Ishikawa (cell line): ENCODE results near the gene LYG2.

Experiments
- CEBPB ChIP-seq: IDR thresholded peaks from 2 replicates; pipeline ENCODE4 v1.6.1; 2012
- CREB1 ChIP-seq: IDR thresholded peaks from 2 replicates; pipeline ENCODE4 v1.6.1; 2012; ENCODE audit warnings: low read depth
- EGR1 ChIP-seq: IDR thresholded peaks from 2 replicates; pipeline ENCODE4 v1.6.1; 2012
- EP300 ChIP-seq: IDR thresholded peaks from 2 replicates; pipeline ENCODE4 v1.6.1; 2012; ENCODE audit warnings: borderline replicate concordance
- FOXM1 ChIP-seq: IDR thresholded peaks from 2 replicates; pipeline ENCODE4 v1.6.1; 2012; ENCODE audit warnings: low read depth, borderline replicate concordance
- MAX ChIP-seq: IDR thresholded peaks from 2 replicates; pipeline ENCODE4 v1.6.1; 2012
- NFIC ChIP-seq: IDR thresholded peaks from 2 replicates; pipeline ENCODE4 v1.6.1; 2012
- RAD21 ChIP-seq: IDR thresholded peaks from 2 replicates; pipeline ENCODE4 v1.6.1; 2012; ENCODE audit warnings: low read depth
- REST ChIP-seq: IDR thresholded peaks from 2 replicates; pipeline ENCODE4 v1.6.1; 2012; ENCODE audit warnings: low read depth, mild to moderate bottlenecking
- TAF1 ChIP-seq: IDR thresholded peaks from 2 replicates; pipeline ENCODE4 v1.6.1; 2012; ENCODE audit warnings: low read depth, mild to moderate bottlenecking
- TCF12 ChIP-seq: IDR thresholded peaks from 2 replicates; pipeline ENCODE4 v1.6.1; 2012; ENCODE audit warnings: low read depth
- TEAD4 ChIP-seq: IDR thresholded peaks from 2 replicates; pipeline ENCODE4 v1.6.1; 2012
- USF1 ChIP-seq: IDR thresholded peaks from 2 replicates; pipeline ENCODE4 v1.6.1; 2012
- YY1 ChIP-seq: IDR thresholded peaks from 2 replicates; pipeline ENCODE4 v1.6.1; 2012; ENCODE audit warnings: low read depth
- ZBTB7A ChIP-seq: IDR thresholded peaks from 2 replicates; pipeline ENCODE4 v1.6.1; 2012; ENCODE audit warnings: low read depth

The LYG2 gene

GRCh38 chr2:99240431-99240830 lies 15.0 kb downstream of the LYG2 start:
- no peak for TF ChIP-seq TAF1
- no peak for TF ChIP-seq CEBPB
- TF ChIP-seq EGR1 = no peak
- no peak for TF ChIP-seq REST
- no peak for TF ChIP-seq FOXM1
- no peak for TF ChIP-seq MAX
- no peak for TF ChIP-seq NFIC
- no peak for TF ChIP-seq EP300
- no peak for TF ChIP-seq USF1
- TF ChIP-seq CREB1 = no peak

GRCh38 chr2:99238599-99238998 lies 16.9 kb downstream of the LYG2 start:
- TF ChIP-seq RAD21 (no peak), MAX (no peak), NFIC (no peak), CEBPB (no peak), TAF1 (no peak), CREB1 (no peak), USF1 (no peak), TCF12 (no peak), EP300 (no peak), EGR1 (no peak), FOXM1 (no peak), ZBTB7A (no peak), YY1 (no peak), REST (no peak), TEAD4 (no peak)

GRCh38 chr2:99217929-99218501 lies 37.5 kb downstream of the LYG2 start:
- TF ChIP-seq EGR1 = no peak
- no peak for TF ChIP-seq EP300
- no peak for TF ChIP-seq YY1
- TF ChIP-seq FOXM1 = no peak
- no peak for TF ChIP-seq NFIC
- TF ChIP-seq CREB1 = no peak
- TF ChIP-seq TAF1 = no peak
- TF ChIP-seq TCF12 = no peak
- no peak for TF ChIP-seq USF1
- TF ChIP-seq TEAD4 = no peak
- TF ChIP-seq MAX = no peak
- no peak for TF ChIP-seq RAD21
- no peak for TF ChIP-seq CEBPB
- TF ChIP-seq ZBTB7A = no peak
- TF ChIP-seq REST = no peak

GRCh38 chr2:99216096-99216495 lies 39.4 kb downstream of the LYG2 start:
- no peak for TF ChIP-seq REST
- TF ChIP-seq USF1 = no peak
- TF ChIP-seq CEBPB = no peak
